OCI-LY3 (cell line): ENCODE measurements around the gene SPAG9.

Source experiments
- CTCF ChIP-seq: fragments of 200-600, 300-600 bp; sonication (generic); IDR thresholded peaks from 2 replicates; pipeline ENCODE4 v1.5.1; 2014; ENCODE audit warnings: antibody characterized with exemption, low read length, low read depth
- EZH2phosphoT487 ChIP-seq: fragments of 200-600 bp; shearing (Covaris generic); IDR thresholded peaks from 2 replicates; pipeline ENCODE4 v1.6.1; 2018; ENCODE audit warnings: antibody characterized with exemption, mixed run types, low read depth

GRCh38 chr17:51135956-51136355 is 15.3 kb upstream of the SPAG9 start:
- TF ChIP-seq CTCF (no peak), EZH2phosphoT487 (no peak)
